LNCAP (cell line): Measurements from ENCODE around the gene CCDC57.

Source experiments
- TF ChIP-seq, protein P1 (sequence below): fragments of 450-650 bp; IDR thresholded peaks from 2 replicates; pipeline ENCODE4 v1.5.1; 2017; ENCODE audit warnings: mild to moderate bottlenecking

The CCDC57 gene

GRCh38 chr17:82092995-82093751 is 119.5 kb downstream of the CCDC57 start:
- TF ChIP-seq, protein P1, sequence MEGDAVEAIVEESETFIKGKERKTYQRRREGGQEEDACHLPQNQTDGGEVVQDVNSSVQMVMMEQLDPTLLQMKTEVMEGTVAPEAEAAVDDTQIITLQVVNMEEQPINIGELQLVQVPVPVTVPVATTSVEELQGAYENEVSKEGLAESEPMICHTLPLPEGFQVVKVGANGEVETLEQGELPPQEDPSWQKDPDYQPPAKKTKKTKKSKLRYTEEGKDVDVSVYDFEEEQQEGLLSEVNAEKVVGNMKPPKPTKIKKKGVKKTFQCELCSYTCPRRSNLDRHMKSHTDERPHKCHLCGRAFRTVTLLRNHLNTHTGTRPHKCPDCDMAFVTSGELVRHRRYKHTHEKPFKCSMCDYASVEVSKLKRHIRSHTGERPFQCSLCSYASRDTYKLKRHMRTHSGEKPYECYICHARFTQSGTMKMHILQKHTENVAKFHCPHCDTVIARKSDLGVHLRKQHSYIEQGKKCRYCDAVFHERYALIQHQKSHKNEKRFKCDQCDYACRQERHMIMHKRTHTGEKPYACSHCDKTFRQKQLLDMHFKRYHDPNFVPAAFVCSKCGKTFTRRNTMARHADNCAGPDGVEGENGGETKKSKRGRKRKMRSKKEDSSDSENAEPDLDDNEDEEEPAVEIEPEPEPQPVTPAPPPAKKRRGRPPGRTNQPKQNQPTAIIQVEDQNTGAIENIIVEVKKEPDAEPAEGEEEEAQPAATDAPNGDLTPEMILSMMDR = no peak

GRCh38 chr17:82092628-82092994 is 120.0 kb downstream of the CCDC57 start:
- TF ChIP-seq, protein P1 = no peak

DNA sequence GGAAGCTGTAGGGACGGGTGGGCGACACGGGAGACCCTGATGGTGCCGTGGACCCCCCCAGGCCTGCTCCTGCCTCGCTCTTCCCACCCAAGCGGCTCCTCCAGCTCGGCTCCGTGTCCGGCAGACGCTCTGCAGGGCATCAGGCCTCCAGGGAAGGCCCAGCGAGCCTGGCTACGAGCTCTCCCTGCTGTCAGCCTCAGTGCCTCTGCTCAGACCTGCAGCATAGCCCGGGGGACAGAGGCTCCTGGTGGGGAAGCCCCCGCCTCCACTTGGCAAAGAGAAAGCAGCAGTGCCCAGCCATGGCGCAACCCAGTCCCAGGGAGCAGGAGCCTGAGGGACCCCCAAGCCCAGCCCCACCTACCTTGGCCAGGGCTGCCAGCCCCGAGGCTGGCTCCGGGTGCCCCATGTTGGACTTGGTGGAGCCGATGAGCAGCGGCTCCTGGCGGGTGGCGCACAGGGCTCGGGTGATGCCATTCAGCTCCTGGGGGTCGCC is 120.5 kb downstream of the CCDC57 start:
- TF ChIP-seq, protein P1 = no peak

- TF ChIP-seq, protein P1 = no peak
Observed at GRCh38 chr17:82091264-82092066, 121.2 kb downstream of the CCDC57 start.

DNA sequence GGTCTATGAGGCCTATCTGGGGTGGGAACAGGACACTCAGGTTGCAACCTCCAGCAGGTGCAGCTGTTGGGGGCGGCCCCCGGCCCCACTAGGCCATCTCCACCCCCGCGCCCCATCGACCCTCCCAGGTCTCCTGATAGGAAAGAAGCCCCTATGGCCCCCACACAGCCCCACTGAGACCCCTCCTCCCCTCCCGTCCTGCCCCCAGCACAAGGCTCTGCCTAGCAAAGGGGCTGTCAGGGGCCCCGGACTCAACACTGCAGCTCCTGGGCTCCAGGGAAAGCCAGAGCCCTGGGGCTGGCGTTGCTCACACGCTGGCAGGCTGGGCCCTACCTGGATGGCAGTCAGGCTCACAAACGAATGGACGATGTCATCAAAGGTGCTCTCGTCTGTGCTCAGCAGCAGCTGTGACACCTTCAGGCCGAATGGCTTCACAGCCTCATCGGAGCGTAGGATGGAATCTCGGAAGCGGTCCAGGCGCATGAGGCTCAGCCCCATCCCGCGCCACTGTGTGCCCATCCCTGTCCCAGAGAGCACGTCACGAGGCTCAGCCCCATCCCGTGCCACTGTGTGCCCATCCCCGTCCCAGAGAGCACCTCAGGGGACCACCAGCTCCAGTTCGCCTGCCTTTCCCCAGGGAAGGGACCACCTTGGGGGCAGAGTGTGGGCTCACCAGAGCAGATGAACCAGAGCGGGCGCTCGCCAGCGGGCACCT is 121.9 kb downstream of the CCDC57 start:
- TF ChIP-seq, protein P1 = no peak

DNA sequence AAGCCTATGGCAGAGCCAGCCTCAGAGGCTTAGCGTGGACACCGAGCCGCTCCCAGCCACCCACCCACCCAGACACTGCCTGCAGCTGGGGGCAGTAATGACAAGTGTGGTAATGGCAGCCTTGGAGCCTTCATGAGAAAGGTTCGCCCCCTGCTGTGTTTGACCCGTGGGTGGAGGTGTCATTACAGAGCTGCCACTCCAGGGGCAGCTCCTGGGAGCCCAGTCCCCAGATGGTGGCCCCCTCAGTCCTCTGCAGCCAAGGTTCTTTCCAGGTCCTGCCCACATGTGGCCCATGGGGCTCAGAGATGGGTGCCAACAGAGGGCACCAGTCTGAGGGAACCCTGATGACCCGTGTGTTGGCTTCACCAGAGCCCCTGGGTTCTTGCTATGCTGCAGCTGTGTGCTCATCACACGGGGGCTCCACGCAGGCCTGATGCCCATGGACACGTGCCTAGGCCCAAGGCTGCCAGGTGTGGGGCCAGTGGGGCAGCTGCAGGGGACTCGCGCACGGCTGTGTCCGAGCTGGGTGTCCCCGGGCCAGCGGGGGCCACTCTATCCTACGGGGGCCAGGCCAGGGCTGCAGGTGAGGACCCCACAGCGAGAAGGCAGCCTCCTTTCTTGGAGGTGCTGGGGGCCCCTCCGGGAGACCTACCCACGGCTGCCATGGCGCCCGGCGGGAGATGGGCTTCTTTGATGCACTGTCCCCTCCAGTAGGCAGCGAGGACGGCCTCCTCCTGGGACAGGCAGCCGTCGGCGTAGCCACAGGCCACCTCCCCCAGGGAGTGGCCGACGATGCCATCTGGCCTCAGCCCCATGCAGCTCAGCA is 122.7 kb downstream of the CCDC57 start:
- TF ChIP-seq, protein P1 = no peak
